GM19324 (cell line): ENCODE results near the gene KIF2A.

Source experiments
- ATAC-seq: cut with Tn5 transposase; IDR thresholded peaks from one replicate; pipeline ENCODE4 v1.9.1; 2021; ENCODE audit warnings: mild to moderate bottlenecking, moderate library complexity; ENCODE audit not compliant: unreplicated experiment, low FRiP score

KIF2A gene

DNA sequence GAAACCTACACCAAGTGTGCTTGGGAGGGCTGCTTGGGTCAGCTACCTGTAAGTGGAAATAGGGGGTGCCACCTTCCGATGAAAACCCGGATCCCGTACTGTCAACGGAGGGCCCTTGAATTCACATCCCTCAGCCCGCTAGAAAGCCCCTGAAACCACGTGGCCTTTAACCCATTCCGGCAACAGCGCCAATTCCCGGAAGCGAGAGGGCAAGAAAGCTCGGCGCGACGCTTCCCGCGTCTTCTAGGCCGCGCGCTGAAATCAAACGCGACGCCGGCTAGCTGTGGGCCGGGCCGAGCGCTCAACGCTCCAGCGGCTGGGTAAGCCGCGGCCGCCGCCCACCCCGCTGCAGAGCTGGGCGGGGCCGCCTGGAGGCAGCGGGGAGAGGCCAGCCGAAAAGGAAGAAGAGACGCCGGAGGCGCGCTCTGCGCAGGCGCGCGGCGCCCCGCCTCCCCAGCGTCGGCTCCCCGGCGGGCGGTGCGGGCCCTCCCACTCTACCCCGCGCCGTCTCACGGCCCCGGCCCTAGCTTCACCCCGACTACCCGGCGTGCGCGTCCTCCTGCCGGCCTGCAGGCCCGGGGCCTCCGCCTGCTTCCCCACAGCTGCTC is at the start of gene KIF2A:
Gene KIF2A, plus strand, starts transcription at position 492 of the 608 bp plus-strand sequence. CDS start 267 bp downstream, outside the sequence.
- peak; percentile 97 for ATAC-seq

DNA sequence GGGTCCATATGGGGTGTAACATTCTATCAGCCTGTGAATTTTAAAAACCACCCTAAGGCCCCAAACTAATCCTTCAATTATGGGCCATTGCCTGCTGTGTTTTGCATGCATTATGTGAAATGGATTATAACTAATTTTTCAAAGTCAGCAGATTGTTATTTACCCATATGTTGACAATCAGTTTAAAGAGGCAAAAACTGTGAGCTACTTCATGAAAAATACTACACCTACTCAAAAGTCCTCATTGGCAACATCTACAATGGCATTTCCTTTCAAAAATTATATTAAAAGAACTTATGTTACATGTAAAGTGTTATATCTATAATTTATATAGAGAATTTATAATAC is 49.0 kb upstream of the KIF2A start:
- no peak for ATAC-seq

DNA sequence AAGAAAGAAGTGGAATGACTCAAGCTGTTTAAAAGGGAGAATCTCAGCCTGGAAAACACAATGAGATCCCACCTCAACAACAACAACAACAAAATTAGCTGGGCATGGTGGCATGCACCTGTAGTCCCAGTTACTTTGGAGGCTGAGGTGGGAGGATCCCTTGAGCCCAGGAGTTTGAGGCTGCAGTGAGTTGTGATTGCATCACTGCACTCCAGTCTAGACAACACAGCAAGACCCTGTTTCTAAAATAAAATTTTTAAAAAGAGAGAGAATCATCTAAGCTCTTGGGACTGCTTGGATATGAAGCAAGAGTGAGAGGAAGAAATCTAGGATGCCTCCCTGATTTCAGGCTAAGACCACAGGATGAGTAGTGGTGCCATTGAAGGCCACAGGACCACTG is 47.4 kb upstream of the KIF2A start:
- no peak for ATAC-seq

DNA sequence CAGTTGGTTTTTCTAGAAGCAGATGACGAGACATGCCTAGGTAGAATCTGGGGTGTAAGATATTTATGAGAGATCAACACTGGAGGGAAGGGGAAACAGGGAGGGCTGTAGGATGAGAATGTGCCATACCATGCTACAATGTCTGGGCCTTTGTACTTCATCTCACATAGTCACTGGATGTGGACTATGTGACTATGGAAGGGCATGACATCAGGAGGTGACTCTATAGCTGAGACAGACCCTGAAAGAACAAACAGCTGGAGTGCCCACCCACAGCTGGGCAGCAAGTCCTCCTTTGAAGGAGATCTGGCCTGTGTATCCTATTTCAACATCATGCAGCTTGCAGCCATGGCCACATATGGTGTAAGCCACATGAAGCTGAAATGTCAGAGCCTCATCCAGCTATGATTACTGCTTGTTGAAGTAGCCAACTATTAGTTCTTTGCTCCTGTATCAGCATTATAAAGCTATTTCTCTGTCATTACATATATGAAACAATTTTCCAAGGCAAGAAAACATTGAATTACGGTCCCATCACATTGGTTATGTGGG is 46.2 kb upstream of the KIF2A start:
- ATAC-seq = no peak

DNA sequence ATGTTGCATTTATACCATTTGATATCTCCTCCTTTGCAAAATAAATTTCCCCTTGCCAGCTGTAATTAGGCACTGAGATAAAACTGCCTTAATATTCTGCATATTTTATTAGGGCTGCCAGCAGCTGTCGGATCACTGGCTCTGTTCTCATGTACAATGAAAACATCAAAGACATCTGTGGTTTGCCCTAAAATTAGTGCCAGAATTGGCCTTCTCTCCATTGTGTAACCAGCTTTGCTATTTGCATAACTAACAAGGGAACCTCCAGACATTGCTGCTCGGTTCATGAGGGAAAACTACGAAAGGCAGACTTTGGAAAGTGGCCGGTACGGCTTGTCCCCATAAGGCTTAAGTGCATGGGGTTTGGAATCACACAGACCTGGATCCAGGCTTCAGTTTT is 45.5 kb upstream of the KIF2A start:
- ATAC-seq = no peak

DNA sequence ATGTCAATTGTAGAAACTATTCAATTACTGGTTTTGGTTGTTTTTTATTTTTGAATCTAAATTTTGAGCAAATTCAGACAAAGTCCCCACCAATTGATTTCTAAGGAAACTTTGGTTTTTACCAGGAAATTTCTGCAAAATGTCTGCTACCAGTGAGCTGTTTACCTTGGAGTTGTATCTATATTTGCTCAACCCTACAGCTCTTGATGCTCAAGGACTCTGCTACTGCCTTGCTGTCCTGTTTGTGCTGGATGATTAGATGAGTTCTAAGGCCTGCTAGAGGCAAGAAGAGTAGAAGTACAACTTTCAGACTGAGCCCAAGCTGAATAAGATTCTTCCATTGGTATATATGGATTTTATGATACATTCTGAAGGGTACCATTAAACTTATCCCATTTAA is 42.6 kb upstream of the KIF2A start:
- ATAC-seq = no peak

DNA sequence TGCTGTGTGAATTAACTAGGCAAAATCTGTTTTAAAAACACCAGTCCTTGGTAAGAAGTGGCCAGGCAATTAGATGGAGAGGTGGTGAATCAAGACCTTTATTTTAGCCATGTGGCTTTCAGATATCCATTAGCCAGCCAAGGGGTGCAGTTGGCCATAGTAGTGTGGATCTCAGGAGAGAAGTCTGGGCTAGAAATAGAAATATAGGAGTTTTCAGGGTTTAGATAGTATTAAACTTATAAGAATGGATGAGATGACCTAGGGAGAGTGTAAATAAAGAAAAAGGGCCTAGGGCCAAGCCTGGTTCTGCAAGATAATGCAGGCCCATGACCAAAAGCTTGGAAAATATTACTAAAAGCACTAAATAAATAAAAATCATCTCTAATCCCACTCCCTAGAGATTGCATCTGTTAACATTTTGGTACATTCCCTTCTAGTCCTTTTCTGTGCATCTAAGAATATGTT is 40.3 kb upstream of the KIF2A start:
- ATAC-seq = no peak

DNA sequence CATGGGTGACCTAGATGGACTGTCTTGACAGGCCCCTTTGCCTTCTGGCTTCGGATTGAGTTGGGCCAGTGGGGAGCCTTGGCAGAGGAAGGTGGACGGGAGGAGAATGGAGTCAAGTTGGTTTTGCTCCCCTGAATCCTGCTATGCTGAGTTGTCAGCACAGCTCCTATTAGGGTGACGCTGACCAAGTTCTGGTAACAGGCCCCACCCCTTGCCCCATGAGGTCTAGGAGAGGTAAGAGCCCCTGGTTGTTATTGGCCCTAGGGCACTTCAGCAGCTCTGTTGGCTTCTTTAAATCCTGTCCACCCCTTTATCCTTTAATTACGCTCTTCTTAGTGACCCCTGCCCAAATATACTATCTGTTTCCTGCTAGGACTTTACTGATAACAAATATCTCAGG is 39.4 kb upstream of the KIF2A start:
- ATAC-seq = no peak

DNA sequence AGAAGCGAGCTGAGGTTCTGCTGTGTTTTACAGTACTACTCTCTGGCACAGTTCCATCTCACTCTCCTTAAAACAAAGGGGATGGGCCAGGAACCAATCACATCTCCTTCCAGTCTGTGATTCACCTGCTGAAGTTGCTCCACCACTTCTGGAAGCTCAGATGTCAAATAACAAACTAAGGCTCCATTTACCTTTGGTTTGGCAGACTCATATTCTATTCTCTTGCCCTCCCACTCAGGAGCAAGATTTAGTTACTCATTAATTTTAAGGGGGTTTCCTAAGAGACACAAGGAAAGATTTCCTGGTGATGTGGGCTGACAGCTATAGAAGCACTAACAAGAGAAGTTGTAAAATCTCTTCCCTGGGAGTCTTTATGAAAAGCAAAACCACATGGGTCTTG is 37.8 kb upstream of the KIF2A start:
- ATAC-seq = no peak

DNA sequence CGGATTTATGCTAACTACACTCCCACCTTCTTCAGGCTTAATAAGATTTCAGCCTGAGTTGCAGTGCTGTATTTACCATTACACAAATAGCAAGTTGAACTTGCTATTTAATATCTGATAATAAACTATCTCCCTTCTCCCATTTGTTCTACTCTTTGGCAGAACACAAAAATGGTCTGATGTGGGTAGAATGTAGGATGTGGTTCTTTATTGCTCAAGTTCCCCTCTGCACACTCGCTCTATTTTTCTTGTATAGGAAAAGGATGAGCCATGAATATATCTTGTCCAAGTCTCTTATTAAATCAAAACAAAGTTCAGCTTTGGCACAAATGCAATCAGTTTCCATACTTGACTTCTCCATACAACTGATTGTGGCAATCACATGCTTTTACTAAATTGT is 37.2 kb upstream of the KIF2A start:
- no peak for ATAC-seq

DNA sequence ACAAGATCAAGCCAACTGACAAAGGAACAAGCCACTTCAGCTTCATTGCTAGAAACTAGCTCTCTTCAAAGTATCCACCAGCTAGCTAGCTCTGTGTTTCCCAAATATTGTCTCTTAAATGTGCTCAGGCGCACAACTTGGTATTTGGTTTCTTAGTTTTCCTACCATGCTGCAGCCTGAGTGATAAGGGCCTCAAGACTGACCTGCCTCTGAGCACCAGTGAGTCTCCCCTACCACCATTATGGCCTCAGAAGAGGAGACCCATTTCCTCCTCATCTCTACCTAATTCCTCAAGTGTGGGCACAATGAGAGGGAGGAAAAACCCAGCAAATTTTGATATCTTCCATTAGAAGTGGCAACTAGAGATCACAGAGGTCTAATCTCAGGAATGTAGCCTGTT is 34.6 kb upstream of the KIF2A start:
- no peak for ATAC-seq

DNA sequence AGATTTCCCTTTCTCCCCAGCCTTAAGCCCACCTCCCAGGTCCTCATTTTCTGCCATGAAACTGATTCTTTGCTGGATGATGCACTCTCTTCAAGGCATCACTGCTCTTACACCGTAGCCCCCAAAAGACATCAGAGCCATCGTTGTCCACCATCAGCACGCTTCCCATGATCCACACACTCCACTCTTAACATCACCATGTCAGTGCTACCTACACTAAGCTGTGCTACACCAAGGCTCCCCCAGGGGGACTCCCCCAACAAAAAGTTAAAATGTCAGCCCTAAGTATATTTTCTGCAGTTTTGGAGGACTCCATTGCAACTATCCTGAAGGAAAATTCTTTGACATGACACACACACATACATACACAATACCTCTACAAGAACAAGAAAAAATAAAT is 34.1 kb upstream of the KIF2A start:
- ATAC-seq = no peak

DNA sequence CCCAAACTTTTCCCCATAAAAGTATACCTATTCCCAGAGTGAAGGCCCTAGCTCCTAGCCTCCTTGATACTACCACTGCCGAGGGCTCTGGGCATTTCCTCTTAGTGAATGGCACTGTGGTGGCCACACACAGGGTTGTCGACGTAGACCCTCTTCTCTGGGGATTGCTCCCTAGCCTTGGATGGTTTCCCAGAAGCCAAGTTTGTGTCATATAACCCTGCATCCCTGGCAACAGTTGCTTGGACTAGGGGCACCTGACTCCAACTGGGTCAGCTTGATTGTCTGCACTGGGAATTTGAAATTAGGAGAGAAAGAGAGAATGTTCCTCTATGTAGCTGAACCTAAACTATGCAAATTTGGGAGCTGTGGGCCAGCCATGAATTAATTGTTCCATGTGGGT is 32.3 kb upstream of the KIF2A start:
- no peak for ATAC-seq

DNA sequence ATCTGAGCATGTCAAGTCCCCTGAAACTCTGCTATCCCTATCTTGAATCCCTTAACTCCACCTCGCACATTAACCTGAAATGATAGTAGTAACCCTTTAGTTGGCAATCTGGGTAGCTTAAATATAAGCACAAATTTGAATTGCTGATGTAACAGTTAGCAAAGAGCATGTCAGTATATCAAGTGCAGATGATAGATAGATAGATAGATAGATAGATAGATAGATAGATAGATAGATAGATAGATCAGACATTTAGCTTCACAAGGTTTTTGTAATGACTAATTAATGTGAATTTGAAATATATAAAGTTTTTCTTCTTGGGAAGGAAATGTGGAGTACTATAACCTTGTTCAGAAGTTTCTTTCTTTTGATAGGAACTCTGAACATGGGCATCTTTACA is 30.4 kb upstream of the KIF2A start:
- no peak for ATAC-seq

DNA sequence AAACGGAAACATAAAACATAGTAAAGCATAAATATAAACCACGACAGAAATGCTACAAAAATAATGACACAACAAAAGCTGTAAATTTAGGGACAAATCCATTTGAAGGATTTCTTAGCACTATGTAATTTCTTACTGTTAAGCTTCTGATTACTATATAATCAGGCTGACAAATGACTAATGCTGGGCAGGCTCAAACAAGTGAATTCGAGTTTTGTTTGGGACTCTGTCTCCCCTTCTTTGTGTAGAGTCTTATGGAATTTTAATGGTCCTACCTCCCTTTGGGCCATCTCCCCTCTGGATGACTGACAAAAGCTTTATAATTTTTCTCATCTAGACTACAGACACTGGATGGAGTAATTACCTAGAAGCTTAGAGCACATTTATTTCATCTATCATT is 24.6 kb upstream of the KIF2A start:
- no peak for ATAC-seq

DNA sequence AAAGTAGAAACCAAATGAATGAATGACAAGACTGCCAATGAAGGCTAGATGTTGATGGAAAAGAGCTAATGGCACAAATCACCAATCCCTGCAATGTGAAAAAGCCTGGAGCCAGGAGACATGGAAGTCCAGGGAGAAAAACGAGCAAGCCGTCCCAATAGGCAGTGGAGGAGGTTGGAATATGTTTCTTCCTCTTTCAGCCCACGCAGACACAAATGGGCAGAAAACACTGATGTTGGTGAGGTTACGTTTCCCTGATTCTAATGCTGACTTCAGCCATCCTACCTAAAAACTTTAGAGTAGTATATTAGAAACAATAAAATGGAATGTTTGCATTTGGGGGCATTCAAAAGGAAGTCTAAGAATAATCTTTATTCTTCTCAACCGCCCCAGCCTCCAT is 23.9 kb upstream of the KIF2A start:
- ATAC-seq = no peak

DNA sequence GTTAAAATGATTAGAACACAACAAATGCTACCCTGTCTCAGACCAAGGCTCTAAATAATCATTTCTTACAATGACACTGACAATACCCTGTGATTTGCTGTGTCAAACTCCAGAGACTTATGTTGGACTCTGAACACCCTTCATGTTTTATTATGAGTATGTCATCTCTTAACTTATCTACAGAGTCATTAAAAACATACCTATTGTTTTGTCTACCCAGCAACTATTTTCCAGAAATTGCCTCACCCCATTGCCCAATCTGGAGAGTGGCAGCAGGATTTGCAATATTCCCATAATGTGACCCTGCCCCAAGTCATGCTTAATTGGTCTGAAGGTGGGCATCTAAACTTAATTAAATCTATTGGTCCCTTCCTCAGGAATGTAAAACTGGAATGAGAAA is 23.0 kb upstream of the KIF2A start:
- ATAC-seq = no peak

DNA sequence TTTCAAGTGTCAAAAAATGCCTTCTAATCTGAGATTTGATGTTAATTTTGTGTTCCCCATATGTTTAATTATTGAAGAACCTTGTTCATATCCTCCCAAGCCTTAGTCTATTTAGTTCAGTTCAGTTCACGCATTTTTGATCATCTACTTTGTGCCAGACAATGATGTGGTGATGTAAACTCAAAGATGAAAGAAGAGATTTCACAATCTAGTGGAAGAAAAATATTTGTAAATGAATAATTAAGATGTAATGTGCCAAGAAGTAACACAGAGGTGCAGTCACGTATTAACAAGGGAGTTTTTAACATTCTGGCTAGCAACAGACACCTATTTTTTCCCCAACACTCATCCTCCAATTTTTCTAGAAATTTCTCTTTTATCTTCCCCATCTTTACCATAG is 22.1 kb upstream of the KIF2A start:
- no peak for ATAC-seq

DNA sequence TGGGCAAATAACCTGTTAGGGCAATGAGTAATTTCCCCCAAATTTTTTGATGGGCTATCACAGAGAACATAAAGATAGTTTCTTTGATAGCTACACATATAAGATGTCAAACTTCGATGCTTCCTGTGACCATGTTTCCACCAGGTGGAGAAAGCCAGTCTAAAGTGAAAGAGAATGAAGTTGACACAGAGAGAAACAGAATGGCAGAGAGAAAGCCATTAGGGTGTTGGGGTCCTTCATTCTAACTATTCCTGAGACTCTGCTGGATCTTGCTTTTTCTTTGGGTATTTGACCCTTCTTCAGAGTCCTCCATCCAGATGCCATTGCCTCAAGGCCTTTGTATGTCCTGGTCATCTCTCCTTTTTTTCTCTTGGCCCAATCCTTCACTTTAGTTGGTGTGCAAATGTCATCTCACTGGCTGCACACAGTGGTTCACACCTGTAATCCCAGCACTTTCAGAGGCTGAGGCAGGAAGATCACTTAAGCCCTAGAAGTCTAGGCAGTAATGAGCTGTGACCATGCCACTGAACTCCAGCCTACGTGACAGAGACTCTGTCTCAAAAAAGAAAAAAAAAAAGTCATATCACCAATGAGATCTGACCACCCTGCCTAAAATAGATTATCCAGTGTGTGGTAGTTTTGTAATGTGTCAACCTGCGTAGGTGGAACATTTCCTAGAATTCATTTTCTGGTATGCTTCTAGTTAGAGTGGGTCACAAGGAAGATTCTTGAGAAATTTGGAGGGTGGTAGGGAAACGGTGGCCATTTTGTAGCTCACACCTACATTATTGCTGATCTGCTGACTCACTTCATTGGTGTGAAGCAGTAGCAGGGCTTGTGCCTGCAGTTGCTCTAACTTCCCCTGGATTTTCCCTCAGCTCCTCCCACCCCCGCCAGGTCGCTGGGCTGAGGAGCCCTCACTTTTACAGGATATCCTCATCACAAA is 20.8 kb upstream of the KIF2A start:
- ATAC-seq = no peak

DNA sequence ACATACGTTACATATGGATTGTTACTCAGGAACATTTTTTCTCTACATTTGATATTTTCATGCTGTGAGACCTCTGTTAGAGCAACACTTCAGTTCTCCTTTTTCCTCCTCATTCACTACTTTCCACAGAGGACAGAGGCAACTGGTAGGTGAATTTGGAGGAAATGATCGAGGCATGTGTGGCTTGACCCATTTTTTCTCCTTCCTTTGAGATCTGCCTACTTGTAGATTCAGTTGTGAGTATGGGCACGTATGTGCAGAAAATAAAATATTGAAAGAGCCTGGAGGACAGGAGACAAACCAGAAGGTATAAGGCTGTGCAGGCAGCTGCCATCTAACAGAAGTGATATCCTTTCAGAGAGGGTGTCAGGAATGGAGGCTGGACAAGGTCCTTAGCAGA is 19.2 kb upstream of the KIF2A start:
- no peak for ATAC-seq

DNA sequence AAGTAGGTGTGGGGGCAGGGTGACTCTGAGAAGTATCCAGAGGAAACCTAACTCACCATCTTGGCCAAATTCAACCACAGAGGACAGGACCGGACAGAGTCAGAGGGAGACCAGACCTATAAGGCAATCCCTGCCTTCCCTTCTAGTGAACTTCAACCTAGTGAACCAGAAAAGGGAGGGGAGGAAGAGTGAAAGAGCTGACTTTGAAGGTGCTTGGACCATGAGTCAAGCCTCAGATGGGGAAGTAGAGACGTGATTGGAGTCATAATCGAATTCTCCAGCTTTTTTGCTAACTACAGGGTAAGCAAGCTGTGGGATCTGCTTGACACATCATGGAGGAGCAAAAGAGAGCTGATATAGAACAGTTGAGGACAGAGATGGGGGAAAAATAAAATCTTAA is 18.8 kb upstream of the KIF2A start:
- no peak for ATAC-seq

DNA sequence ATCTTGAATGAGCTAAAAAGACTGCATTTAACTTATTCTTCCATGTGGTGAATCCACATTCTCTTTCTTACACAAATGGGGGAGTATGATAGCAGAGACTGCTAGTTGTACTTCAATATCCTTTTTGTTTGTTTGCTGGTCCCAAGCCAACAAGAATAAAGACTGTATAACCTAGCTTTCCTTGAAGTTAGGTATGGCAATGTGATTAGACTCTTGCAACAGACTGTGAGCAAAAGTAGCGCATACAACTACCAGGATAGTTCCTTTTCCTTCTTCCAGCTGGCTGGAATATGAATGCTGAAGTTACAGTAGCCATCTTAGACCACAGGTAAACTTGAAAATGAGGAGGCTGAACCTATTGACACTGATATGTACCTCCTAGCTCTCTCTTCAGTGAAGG is 17.9 kb upstream of the KIF2A start:
- no peak for ATAC-seq
